ENCODE measurements around the gene TSSK3. TPM values are rescaled to one million over a fixed set of nuclear protein-coding genes. Genes with fewer than 3 reads are reported as not detected.
A peak's percentile ranks its signal among the peaks of the same experiment; 100 is the strongest.
"Not testable (repeated sequence)": the region's sequence is repeated elsewhere in the genome, so short reads cannot be mapped to it uniquely, and the experiment has no call there.

The TSSK3 gene
- total RNA-seq, 1 donor from 2014 or later = 4.2 TPM

DNA sequence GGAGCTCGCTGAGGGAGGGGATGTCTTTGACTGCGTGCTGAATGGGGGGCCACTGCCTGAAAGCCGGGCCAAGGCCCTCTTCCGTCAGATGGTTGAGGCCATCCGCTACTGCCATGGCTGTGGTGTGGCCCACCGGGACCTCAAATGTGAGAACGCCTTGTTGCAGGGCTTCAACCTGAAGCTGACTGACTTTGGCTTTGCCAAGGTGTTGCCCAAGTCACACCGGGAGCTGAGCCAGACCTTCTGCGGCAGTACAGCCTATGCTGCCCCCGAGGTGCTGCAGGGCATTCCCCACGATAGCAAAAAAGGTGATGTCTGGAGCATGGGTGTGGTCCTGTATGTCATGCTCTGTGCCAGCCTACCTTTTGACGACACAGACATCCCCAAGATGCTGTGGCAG lies 1.4 kb downstream of the TSSK3 start:
- no peak for DNase-seq (ENCODE audit: low spot score)

DNA sequence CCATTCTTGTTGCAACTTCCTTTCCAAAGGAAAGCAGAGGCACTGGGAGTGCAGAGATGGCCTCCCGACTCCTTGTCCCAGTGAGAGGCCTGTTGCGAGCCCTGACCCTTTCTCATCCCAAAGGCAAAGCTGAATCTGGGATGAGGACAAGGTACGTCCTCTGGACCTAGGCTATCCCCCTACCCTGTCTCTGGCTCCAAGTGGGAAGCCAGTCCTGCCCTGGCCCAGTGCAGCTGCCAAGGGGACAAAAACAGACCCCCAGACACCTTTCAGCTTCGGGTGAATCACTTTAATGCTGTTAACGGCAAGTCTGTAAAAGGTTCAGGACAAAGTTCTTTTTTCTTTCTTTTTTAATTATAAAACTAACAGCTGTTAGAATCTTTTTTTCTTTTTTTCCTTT lies 2.5 kb downstream of the TSSK3 start:
- no peak for DNase-seq (ENCODE audit: low spot score)

DNA sequence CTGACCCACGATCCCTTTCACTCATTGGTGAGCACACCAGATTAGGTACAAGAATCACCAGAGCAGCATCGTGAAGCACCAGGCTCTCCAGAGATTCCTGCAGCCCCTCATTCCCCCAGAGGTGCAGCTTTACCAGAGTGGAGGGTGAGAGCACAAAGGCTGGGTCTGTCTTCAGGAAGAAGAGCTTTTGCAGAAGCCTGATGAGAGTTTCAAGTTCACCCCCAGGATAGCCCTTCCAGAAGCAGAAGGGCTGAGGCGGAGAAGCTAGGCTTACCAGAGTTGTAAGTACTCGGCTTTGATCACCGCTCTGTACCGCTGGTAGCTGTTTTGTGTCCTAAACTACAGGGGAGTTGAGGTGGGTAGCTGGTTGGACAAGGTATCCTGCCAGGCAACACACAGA lies 3.1 kb downstream of the TSSK3 start:
- DNase-seq (ENCODE audit: low spot score) = no peak

DNA sequence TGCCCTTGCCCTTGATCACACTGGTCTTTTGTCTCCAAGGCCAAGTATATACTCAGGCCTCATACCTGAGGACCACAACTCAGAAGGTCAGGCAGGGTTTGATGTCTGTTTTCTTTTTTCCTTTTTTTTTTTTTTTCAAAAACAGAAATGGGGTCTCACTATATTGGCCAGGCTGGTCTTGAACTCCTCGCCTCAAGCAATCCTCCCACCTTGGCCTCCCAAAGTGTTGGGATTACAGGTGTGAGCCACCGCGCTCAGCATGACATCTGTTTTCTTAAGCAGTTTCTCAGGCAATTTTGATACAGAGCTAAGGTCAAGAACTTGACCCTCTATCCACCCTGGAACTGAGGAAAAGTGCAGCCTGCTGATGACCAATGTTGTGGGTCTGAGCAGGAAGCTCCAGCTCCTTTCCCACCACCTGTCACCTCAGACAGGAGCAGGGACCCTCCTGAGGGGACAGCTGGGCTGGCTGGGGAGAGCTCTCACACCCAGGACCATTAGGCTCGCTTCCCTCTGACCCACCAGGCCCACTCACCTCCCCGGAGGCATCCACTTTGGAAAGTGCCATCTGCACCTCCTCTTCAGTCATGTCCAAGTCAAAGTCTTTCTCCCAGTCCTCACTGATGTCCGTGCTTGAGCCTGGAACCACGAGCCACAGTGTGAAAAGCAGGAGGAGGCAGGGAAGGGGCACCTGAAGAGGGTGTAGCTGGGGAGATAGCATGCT lies 5.7 kb downstream of the TSSK3 start:
- no peak for DNase-seq (ENCODE audit: low spot score)

DNA sequence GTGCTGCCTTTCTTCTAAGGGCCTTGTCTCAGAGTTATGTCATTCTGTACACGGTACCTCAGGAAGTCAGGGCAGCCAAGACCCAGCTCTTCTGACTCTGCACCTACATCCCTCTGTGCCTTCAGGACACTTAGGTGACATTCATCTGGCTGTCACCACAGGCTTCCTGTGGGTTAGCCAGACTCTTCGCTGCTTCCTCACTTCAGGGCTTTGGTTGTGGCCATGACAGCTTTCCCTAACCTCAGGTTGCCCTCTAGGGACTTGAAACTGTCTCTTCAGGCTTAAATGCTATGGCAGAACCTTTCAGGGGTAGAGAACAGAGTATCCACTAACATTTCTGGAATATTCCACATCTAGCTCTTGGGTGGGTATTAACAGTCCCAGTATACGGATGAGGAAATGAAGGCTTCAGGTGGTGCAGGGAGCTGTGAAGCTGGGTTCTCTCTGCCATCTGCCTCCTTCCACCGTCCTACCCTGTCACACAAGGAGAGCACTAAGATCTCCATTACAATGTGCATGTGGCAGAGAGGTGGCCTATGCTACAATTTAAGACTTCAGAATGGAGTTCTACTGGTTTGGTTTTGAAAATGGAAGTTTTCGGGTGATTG lies 9.9 kb downstream of the TSSK3 start:
- no peak for DNase-seq (ENCODE audit: low spot score)

DNA sequence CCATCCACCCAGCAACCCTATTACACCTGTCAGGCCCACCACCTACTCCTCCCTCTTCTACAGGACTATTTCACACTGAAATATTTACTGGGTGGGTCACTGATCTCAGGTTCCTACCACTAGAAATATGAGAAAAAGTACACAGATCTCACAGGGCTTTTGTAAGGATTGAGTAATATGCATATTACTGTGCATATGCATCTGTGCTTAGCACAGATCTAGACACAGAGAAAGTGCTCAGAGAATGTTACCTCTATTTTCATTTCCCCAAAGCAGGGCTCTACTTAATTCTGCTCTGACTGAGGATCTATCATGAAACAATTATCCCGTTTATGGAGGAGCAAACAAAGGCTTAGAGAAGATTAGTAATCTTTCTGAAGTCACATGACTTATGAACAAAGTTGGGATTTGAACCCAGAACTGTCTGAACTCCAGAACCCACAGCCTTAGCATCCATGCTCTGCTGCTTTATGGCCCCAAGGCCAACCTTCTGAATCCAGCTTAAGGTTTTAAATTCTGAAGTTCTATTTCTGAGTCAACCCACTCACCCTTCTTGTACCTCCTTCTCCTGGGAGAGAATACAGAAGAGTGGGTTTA lies 11.8 kb downstream of the TSSK3 start:
- no peak for DNase-seq (ENCODE audit: low spot score)

DNA sequence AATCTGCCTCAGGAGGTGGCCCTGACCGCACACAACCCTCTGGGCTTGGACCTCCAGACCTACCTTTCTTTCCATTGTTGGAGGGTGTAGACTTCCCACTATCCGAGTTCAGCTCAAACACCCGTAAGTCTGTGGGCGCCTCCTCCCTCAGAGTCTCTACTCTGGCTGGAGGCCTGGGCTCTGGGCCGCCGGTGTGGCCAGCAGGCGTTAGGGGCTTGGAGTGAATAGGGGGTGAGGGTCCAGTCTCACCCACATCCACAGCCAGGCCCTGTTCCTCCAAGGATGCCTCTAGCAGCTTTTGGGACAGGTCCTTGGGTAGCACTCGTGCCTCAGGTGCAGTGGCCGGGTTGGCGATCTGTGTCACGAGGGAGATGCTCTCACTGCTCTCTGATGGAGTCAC lies 13.9 kb downstream of the TSSK3 start:
- DNase-seq (ENCODE audit: low spot score) = no peak

DNA sequence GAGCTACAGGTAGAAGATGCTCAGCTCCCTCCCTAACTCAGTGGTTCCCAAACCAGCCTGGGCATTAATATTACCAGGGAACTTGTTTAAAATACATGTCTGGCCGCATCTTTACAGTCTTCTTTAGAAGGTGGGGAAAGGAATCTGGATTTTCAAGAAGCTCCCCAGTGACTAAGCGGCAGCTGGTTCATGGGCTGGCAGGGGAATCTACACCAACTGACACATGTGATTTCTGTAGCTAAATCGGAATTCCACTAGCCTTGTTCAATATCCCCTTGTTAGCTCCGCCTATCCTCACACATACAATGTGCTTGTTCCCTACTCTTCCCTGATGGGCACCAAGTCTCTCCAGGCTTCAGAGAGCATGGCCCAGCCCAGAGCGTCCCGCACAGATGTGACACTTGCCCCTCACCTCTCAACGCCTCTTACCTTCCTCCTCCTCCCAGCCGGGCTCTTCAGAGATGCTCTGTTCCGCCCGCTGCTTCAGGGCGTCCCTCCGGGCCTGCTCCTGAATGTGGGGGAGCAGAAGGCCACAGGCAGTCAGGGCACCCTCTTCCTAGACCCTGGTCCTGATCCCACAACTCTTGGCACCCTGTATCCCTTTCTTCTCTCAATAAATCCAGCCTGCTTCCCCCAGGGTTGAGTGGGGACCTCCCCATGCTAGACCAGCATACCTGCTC lies 15.3 kb downstream of the TSSK3 start:
- DNase-seq (ENCODE audit: low spot score) = no peak

DNA sequence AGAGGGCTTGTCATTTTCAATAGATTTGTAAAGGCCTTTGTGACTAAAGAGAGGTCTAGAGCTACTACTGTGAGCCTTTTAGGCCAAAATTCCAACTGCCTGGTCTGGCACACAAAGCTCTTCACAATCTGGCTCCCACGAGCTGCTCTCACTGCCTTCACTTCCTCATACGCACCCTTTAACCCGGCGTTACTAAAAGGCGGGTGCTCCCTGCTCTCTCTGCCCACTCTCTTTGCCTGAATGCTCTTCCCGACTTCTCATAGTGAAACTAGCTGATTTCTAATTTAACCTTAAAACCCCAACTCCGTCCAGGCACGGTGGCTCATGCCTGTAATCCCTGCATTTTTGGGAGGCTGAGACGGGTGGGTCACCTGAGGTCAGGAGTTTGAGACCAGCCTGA lies 17.7 kb downstream of the TSSK3 start:
- no peak for DNase-seq (ENCODE audit: low spot score)

DNA sequence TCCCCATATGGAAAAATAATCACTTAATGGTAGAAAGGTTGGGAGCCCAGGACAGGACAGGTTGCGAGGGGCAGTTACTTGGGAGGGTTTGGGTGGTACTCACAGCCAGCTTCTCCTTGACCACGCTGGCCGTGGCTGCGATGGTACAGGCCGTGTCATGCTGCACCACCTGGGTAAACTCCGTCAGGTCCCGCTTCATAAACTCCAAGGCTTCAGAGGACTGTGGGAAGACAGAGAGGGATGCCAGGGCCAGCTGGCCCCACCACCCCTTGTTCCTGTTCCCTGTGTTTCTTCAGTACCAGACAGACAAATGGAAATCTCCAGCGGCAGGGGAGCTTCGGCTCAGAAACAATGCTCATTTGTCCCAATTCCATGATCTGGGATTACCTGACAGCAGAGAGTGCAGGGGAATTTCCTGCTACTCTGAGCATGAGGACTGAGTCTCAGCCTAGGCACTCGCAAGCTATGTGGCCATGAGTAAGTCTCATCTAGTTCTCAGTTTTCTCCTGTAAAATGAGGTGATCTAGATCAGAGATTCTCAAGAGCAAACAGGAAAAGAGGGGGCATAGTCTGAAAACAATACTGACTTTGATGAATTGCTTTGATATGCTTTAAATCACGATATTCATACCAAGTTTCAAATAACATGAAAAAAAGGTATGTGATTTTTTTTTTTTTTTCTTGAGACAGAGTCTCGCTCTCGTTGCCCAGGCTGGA lies 24.5 kb downstream of the TSSK3 start:
- no peak for DNase-seq (ENCODE audit: low spot score)

DNA sequence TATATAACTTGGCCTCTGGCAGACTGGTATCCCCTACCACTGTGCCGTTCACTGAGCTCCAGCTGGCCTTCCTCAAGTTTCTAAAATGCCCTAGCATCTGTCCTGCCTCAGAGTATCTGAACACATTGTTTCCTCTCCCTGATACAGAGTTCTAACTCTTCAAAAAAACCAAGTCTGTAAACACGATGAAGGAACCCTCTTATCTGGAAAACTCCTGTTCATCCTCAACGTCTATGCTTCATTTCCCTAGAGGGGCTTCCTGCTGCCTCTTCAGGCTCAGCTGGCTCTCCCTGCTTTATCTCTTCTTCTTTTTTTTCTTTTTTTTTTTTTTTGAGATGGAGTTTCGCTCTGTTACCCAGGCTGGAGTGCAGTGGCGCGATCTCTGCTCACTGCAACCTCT lies 26.3 kb downstream of the TSSK3 start:
- DNase-seq (ENCODE audit: low spot score) = no peak

DNA sequence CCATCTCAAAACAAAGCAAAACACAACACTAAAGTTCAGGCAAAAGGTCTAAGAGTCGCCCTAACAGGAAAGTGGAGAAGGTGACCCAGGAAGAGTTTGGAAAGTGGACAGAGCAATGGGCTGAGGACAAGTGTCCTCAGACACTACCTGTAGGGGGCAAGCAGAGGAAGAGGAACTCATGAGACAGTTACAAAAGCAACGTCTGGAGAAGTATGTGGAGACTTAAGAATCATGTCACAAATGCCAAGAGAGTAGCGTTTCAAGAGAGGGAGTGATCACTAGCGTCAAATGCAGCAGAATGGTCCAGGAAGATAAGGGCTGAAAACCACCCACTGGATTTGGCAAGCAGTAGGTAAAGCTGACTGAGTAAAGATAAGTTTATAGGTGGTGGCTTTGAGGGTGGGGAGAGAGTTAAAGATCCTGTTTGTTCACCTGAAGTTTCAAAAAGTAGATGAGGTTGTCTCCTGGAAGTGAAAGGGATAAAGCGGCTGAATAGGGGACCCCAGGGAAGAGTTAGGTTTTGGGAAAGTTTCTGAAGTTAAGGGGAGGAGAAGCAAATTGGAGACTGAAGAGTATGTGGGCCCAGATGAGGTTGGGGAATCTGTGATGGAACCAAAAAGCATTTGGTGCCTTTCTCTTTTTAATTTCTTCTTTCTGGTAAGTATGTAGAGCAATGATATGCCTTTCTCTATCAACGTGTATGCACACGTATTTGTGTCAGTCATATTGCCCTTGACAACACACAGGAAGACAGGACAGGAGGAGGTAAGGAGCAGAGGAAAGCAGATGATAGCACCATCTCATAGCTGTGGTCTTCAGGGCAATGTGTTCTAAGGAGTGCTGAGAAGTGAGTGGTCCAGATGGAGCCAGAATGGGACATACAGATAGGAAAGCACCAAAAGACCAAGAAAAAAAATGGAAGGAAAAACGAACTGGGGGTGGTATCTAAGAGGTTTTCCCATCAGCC lies 28.8 kb downstream of the TSSK3 start:
- no peak for DNase-seq (ENCODE audit: low spot score)

DNA sequence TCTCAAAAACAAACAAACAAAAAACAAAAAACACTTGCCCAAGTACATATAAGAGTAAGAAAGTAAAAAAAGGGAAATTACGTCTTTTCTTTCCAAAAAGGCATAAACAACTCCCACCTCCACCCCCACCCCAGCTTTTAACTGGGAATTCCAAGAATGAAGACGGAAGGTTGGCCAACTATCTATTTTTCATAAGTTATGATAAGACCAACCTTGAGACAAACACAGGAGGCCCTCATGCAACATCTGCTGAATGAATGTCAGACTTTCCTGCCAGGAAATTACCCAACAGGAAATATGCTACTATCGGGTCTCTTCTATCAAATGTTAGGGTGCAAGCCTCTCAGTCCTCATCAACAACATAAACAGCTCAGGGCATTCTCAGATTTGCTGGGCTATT lies 30.0 kb downstream of the TSSK3 start:
- no peak for DNase-seq (ENCODE audit: low spot score)

DNA sequence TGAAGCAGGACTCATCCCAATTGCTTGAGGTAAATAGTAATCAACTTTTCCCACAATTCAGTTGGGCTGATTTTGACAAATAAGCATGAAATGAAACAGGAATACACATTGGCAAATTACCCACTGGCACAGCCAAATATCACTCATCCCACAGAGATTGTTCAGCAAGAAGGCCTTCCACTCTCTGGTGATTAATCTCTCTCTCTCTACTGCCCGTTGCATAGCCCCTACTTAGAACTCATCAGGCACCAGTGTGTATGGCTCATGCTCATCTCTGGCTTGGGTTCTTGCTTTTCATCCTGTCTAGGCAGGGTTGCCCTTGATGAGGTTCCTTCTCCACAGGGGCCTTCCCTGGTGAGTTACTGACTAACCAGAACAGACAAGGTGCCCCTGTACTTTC lies 30.8 kb downstream of the TSSK3 start:
- DNase-seq (ENCODE audit: low spot score) = no peak

DNA sequence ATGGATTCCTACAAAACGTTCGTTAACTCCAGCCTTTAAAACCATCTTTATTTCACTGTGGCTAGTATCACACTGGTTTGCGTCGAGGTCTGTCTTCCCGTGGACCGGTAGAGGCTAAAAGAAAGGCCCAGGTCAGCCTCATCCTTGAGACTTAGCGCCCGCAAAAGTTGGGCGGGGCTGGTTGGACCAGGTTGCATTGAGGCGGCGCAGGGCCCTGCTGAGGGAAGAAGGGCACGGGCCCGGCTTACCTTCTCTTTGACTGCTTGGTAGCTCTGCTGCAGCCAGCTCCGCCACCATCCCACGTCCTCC lies 31.4 kb downstream of the TSSK3 start:
- no peak for DNase-seq (ENCODE audit: low spot score)

DNA sequence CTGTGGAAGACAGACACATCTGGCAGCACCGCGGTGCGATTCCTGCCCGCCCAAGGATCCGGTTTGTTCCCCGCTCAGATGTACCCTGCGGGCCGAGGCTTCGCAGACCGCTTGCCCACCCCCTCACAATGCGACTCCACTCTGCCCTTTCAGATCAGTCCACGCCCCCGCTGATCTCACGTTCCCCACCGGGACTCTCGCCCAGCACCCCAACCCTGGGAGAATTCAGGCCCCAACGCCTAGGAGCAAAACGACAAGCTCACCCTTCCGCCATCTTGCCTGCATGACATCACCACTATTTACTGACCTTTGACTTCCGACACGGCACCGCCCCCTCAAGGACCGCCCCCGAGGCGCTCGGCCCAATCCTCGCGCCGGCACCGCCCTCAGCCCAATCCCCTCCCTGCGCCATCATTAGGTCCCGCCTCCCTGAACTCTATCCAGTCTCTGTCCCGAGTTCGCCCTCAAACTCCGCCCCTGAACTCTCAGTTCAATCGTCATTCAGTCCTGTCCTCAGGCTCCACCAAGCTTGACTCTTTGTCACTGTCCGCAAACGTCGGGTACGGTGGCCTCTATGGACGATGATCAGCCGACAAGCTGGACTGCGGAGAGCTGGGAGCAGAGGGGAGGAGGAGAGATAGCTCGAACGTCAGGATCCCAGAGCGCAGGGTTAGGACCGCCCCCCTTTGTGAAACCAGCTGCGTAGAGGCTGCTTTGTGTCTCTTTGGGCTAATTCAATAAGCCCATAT lies 32.0 kb downstream of the TSSK3 start, which contains the start of gene BSDC1:
Gene BSDC1 (minus strand): TSS at position 301 of the 749 bp plus-strand sequence. CDS start 27 bp downstream, at position 274.
- peak; percentile 99 for DNase-seq (ENCODE audit: low spot score)

DNA sequence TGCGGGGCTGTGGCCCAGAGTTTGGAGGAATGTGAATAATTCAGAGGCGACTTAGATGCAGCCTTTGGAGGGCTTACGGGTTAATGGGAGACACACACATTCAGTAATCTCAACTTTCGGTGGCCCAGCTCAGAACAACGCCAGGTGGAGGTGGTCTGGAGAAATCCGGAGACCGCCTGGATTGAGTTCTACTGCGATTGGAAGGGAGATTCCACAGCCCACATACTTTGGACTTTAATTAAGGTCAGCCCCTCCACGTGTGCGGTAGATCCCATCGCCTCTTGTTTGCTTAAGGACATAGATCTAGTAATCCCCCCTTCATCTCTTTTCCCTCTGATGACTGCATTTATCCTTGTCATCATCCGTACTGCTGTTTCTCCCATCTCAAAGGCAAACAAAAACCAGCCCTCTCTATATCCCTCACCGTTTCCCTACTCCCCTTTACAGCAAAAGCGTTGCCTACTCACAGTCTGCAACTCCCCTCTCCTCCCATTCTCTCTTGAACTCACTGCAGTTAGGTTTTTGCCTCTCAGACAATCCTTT lies 32.6 kb downstream of the TSSK3 start:
- no peak for DNase-seq (ENCODE audit: low spot score)

DNA sequence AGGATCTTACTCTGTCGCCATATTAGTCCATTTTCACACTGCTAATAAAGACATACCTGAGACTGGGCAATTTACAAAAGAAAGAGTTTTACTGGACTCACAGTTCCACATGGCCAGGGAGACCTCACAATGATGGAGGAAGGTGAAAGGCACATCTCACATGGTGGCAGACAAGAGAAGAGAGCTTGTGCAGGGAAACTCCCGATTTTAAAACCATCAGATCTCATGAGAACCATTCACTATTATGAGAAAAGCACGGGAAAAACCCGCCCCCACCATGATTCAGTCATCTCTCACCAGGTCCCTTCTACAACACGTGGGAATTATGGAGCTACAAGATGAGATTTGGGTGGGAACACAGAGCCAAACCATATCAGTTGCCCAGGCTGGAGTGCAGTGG lies 34.2 kb downstream of the TSSK3 start:
- not testable (repeated sequence) for DNase-seq (ENCODE audit: low spot score)

DNA sequence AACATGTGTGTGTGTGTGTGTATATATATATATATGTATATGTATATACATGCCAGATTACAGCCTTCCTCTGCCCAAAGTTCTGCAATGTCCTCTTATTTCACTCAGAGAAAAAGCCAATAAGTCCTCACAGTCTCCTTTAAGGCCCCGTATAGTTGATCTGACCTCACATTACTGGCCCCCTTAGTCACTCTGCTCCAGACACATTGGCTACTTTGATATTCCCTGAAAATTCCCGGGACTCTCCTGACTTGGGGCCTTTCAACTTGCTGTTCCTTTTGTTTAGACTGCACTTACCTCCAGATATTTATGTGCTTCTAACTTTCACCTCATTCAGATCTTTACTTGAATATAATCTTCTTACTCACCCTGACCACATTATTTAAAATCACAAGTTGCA lies 36.1 kb downstream of the TSSK3 start:
- no peak for DNase-seq (ENCODE audit: low spot score)

DNA sequence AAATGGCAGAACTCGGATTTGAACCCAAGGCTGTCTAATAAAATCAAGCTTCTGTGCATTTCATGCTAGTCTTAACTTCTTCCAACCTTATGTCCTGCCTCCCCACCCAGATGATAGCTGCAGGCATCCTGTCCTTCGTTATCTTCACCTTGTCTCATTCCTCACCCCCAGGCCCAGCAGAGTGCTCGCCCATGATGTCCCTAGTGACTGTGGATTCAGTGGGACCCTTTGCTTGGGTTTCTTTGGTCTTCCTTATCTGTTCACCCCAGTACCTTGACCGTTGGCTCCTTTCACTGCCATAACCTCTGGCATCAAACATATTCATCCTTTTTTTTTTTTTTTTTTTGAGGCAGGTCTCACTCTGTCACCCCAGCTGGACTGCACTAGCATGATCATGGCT lies 37.5 kb downstream of the TSSK3 start:
- no peak for DNase-seq (ENCODE audit: low spot score)
